ENCODE results near the gene PPP1R2C.

PPP1R2C gene

DNA sequence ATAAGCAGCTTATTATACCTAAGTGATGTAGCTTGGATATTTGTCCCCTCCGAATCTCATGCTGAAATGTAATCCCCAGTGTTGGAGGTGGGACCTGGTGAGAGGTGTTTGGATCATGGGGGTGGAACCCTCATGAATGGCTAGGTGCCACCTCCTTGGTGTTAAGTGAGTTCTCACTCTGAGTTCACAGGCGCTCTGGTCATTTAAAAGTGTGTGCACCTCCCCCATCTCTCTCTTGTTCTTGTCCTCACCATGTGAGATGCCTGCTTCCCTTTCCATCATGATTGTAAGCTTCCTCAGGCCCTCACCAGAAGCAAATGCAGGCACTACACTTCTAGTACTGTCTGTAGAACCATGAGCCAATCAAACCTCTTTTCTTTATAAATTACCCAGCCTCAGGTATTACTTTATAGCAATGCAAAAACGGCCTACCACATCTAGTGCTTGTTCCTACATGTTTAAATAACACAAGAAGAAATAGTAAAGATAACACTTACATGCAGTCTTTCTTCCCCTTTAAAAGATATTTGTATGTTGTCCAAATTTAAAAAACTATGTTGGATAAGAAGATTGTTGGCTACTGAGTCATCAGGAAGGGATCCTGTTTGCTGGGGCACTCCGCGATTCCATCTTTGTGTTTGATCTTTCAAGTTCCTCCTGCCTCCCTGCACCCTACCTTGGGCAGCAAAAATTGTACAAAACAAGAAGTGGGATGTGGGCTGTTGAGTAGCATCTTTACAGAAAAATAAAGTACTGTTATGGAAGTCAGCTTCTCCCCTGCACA lies 29.7 kb downstream of the PPP1R2C start:
- no peak for DNase-seq (ENCODE audit: low spot score)

DNA sequence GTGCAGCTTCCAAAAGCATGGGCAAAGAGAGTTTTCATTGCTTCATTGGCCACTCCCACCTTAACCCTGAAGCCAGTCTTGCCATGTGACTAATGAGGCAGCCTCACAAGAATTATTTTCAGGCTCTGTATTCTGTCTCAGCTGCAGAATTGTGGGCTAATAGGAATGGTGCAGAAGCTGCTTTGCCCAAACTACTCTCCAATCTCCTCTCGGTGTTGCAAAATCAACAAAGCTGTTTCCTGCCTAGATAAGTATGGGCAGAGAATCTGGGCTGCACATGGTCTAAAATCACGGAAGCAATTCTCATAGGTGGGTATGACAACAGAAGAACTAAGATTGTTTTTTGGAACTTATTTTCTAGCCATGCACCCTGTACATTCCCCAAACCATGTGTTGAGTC lies 31.4 kb downstream of the PPP1R2C start:
- no peak for DNase-seq (ENCODE audit: low spot score)

DNA sequence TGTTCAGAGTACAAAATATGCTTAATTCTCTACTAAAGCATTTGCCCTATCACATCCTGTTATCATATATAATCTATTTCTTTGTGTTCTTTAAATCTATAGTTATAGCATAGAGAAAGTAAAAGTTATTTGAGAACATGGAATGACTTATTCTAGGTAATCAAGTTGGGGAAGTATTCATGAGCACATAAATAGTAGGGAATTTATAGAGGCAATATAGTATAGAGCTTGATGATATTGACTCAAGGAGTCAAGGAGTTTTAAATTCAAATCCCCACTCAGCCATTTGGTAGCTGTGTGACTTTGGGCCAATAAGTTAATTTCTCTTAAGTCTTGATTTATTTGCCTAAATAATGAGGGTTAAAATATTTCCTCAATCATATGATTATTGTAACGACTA lies 37.5 kb downstream of the PPP1R2C start:
- DNase-seq (ENCODE audit: low spot score) = no peak

GRCh38 chrX:42739741-42740140 lies 38.2 kb downstream of the PPP1R2C start:
- no peak for DNase-seq (ENCODE audit: low spot score)

DNA sequence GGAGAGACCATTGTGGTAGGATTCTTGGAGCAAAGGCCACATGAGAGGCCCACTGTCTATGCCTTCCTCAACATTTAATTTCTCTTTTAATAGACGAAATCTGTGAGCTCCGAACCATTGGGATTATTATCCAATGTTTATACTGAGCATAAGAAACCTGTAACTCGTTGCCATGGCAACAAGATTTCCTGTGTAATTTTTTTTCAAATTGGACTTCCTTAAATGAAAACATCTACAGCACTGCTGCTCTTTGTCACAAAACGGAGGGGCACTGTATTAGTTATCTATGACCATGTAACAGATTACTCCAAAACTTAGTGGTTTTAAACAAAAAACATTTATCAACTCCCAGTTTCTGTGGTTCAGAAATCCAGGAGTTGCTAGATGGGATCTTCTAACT lies 38.7 kb downstream of the PPP1R2C start:
- DNase-seq (ENCODE audit: low spot score) = no peak

DNA sequence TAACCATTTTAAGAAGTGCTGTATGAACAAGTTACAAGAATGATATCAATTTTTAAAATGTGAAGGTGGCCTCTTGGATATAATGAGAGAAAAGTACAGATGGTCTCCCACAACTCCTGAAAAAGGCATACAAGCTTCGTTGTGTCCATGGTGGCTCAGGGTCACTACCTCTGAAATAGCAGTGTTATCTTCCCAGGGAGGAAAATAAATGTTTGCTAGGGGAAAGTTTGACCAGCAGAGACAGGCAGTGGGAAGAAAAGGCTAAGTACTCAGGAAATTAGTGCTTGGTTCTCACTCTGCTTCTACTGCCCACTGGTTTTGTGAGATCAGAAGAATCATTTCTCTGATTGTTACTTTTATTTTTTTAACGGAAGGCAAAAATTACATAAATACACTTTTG lies 39.4 kb downstream of the PPP1R2C start:
- no peak for DNase-seq (ENCODE audit: low spot score)

DNA sequence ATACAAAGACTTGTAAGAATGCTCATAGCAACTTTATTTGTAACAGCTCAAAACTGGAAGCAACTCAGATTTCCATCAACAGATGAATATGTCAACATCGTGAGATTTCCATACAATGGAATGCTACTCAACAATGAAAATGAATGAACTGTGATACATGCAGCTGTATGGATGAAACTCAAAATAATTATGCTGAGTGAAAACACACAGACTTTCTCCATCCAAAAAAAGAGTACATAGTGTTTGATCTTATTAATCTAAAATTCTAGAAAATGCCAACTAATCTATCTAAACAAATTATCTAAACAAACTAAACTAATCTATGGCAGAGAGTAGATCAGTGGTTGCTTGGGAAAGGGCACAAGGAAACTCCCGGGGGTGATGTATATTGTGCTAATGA lies 42.7 kb downstream of the PPP1R2C start:
- DNase-seq (ENCODE audit: low spot score) = no peak

GRCh38 chrX:42732506-42732905 lies 45.5 kb downstream of the PPP1R2C start:
- DNase-seq (ENCODE audit: low spot score) = no peak
